Activated T-cell treated with anti-CD3 and anti-CD28 coated beads for 24 hours (primary cell): ENCODE results near the gene COL18A1.
"Not testable (repeated sequence)": the region's sequence is repeated elsewhere in the genome, so short reads cannot be mapped to it uniquely, and the experiment has no call there.

Experiments
- DNase-seq: peaks from one replicate; pipeline ENCODE4 v3.0.0-alpha.2; 2020; ENCODE audit warnings: low read depth

COL18A1 gene

GRCh38 chr21:45367402-45368351 lies 37.3 kb upstream of the COL18A1 start:
- no peak for DNase-seq

GRCh38 chr21:45369018-45369417 lies 35.9 kb upstream of the COL18A1 start:
- DNase-seq, result not testable (repeated sequence)

GRCh38 chr21:45370575-45370974 lies 34.4 kb upstream of the COL18A1 start:
- no peak for DNase-seq

GRCh38 chr21:45371081-45371480 lies 33.9 kb upstream of the COL18A1 start:
- DNase-seq, result no peak

- no peak for DNase-seq
These were observed 33.3 kb upstream of the COL18A1 start for GRCh38 chr21:45371655-45372054.

GRCh38 chr21:45372732-45373355 lies 32.1 kb upstream of the COL18A1 start:
- no peak for DNase-seq

GRCh38 chr21:45373991-45374816 lies 30.8 kb upstream of the COL18A1 start:
- DNase-seq, result no peak

- DNase-seq, result no peak
These were observed 30.0 kb upstream of the COL18A1 start for GRCh38 chr21:45374826-45375455.

GRCh38 chr21:45376459-45377324 lies 28.3 kb upstream of the COL18A1 start:
- DNase-seq, result no peak

GRCh38 chr21:45377325-45377709 lies 27.6 kb upstream of the COL18A1 start:
- no peak for DNase-seq

- DNase-seq, result no peak
These were observed 27.1 kb upstream of the COL18A1 start for GRCh38 chr21:45377866-45378257.

- no peak for DNase-seq
These were observed 26.6 kb upstream of the COL18A1 start for GRCh38 chr21:45378258-45378966.

- no peak for DNase-seq
These were observed 25.6 kb upstream of the COL18A1 start for GRCh38 chr21:45379171-45379900.

GRCh38 chr21:45379901-45380330 lies 25.0 kb upstream of the COL18A1 start:
- no peak for DNase-seq

- DNase-seq, result no peak
These were observed 24.4 kb upstream of the COL18A1 start for GRCh38 chr21:45380566-45380965.

GRCh38 chr21:45381036-45381787 lies 23.8 kb upstream of the COL18A1 start:
- no peak for DNase-seq

GRCh38 chr21:45381865-45382696 lies 22.9 kb upstream of the COL18A1 start:
- DNase-seq, result no peak

- no peak for DNase-seq
These were observed 22.3 kb upstream of the COL18A1 start for GRCh38 chr21:45382697-45382997.
